Suppressor macrophage treated with lipopolysaccharide for 1 hour (primary cell): ENCODE measurements around the gene ARHGAP6.

ENCODE experiments used
- DNase-seq, 3 donors: peaks; one replicate each; pipeline ENCODE4 v3.0.0-alpha.2; 2020 to 2022

Gene ARHGAP6

DNA sequence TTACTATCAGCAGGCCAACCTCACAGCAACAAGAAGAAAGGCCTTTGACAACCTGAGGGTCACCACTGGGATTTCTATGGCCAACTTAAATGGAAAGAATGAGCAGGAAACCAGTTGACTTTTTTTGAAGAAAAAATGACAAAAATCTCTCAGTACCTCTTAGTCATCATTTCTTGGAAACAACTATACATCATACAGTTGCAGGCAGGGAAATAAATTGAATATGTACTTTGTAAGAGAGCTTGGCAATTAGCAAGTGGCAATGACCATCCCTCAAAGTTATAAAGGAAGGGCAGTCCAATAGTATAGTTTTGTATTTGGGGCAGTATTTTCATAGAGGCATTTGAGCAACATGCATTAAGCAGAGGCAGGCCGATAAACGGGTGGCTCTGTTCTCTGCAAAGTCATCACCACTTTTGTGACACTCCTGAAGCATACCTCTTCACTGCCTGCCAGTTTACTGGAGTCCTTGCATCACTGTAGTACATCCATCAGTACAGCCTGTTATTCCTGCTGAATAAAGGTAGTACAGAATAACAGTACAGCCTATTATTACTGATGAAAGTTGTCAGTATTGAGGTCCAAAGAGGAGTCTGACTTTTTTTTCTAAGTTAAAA, 455.8 kb downstream of the ARHGAP6 start:
- DNase-seq = no peak

DNA sequence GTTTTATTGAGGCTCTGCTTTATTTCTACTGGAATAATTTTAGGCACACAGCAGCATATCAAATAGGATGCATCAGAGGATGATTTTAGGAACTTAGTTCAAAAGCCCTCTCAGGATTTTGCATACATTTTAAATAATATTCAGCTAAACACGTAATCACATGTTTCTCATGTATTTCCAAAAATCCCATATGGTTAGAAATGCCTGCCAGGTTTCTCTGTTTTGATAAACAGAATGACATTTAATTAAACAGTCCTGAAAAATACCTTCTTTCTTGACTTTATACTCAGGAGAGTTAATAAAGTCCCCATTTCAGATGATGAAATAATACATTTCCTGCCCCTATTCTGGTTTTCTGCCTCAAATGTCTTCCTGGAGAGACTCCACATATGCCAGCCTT, 459.0 kb downstream of the ARHGAP6 start:
- no peak for DNase-seq

DNA sequence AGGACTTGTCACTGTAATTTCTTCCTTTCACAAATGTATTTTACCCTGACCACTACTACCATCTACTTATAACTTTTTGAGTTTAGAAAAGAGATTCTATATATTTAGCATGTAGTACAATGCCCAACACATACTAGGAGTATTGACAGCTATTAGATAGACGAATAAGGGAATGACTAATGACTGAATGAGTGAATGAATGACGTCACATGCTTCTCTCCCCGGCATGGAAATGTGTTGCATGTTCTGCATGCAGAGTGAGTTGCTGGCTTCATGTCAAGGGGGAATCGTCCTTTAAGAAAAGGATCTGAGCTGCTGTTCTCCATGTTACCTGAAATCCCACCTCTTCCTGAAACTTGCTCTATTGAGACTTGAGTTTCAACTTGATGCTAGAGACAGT, 459.9 kb downstream of the ARHGAP6 start:
- DNase-seq = no peak

DNA sequence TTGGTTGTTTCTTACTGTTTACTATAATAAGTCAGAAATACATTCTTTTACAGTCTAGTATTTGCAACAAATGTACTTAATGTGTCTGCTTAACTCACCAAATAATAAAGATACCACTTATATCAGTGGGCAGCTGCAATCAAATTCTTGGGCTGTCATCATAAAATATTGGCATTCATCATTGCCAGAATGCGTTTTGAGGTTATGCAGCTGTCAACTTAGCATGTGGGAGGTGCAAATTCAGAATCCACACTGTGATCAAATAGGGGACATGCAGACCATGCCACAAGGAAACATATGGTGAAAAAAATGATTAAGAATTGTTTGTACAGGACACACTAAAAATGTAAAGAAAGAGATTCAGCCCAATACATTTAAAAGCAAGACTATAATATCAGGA, 468.0 kb downstream of the ARHGAP6 start:
- DNase-seq = no peak

DNA sequence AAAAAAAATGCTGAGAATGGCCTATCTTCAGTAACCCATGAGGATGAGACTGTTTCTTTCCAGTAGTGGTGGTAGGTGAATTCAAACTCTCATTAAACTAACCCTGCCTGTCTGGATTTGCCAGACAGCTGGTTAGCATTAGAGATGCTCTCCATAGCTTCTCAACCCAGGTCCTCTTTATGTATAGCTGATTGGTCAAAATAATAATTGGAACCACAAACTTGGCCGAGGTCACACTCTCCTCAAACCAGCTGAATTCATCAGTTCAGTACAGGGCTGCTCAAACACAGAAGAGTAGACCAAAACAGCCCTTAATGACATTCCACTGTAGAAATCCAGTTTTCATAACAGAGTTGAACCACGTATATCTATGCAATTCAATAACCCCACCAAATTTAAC, 469.2 kb downstream of the ARHGAP6 start:
- no peak for DNase-seq

DNA sequence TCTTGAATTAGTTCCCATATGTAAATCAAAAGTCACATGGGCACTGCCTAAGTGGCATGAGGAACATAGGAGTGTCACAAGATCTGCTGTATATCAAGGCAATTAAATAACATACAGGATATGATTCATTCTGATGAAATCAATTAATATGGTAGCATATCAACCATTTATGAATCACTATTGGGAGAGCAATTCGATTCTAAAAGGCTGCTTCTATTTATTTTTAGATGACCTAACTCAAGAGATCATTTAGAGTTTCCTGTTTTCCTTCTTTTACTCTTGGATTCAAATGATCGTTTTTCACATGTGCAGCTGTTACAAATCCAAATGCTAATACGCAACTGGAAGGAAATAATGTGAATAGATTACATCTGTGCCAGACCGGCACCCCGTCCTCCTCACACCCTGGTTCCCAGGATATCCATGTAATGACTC, 472.7 kb downstream of the ARHGAP6 start:
- peak; percentile 0 to 20 (median 9) for DNase-seq

DNA sequence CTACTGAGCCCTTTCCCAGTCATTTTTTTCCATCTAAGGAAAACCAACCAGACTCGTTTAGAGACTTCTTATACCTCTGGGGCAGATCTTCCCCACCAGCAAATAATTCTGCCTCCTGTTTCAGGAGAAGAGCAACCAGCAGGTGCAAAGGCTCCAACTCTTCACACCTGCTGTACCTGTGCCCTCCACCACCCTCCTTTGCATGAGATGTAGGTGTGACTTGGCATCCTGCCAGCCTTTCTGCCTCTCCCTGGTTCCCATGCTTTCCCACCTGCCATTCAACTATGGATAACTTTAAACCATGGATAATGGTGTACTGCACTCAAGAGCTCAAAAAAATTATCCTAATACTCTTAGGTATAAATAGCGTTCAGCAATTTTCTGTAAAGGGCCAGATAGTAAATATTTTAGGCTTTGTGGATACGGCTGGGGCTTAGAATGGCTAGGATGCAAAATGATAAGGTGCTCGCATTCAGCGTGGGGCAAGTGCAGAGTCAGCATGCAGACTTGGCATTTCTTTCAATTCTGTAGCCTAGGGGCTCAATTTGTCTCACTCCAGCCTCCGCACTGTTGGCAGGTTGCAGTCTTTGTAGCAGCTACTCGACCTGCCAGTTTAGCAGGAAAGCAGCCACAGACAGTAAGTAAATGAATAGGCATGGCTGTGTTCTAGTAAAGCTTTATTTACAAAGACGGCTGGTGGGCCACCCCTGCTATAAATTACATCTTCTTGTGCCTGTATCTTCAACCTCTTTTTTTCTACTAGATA, 474.8 kb downstream of the ARHGAP6 start:
- DNase-seq = no peak

DNA sequence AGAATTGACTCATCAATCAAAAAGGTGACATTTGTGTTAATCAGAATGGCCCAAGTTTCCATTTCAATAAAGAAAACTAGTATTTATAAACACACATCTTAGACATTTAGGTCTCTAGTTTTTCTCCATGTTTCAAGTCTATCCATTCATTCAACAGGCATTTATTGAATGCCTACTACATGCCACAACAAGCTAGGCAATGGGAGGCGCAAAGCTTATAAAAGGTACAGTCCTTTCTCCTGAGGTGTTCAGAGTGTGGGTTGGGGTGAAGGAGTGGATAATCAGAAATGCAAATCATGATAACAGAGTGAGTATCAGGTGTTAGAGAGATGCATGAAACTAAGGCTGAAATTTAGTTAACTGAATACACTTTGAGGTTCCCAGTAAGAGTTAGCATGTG, 476.6 kb downstream of the ARHGAP6 start:
- no peak for DNase-seq

DNA sequence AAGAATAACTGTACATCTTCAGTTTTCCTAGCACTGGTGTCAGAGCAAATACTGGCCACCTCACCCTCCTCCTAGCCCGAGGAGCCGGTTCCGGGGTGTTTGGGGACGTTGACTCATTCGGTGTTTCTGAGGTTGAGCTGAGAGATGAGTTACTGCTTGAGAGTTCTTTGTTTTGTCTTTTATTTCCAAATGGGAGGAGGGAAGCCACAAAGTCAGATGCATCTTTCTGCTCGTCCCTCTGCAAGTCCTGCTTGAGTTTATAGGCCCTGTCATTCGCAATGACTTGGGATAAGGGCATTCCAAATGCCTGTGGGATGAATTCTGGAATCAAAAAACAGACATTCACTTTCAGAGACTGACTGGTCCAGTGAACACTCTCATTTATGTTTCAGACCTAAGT, 477.1 kb downstream of the ARHGAP6 start:
- no peak for DNase-seq

DNA sequence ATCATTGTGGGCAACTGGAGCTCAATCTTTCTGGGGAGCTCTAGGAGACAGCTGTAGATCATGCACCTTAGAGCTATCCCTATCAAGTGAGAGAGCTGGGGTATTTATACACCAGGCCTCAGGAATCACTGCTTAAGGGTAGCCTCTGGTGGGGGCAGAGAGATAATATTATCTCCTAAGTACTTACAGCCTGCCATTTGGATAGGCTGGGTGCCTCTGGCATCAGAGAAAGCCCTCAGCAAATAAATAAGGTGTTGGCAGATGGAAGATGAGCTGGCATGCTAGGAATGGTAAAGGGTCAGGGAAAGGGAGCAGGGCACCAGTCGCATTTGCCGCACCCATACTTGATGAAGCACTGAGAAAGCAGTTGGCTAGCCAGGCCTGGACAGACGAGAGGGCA, 478.7 kb downstream of the ARHGAP6 start:
- no peak for DNase-seq

DNA sequence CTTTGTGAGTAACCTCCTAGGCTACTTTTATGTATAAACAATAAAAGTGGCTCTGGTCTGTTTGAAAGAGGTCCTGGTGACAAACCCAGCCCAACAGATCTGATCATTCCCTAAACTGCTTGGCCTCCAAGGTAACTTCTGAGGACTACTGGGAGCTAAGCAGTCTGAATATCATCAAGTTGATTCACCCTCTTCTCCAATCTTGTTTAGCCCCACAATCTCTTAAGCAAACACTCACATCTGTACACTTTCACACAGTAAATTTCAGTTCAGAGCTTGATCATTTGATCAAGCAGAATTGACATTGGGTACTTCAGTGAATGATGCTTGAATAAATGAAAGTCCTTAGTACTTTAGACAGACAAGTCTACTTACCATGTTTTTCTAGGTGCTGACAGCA, 479.9 kb downstream of the ARHGAP6 start:
- no peak for DNase-seq

DNA sequence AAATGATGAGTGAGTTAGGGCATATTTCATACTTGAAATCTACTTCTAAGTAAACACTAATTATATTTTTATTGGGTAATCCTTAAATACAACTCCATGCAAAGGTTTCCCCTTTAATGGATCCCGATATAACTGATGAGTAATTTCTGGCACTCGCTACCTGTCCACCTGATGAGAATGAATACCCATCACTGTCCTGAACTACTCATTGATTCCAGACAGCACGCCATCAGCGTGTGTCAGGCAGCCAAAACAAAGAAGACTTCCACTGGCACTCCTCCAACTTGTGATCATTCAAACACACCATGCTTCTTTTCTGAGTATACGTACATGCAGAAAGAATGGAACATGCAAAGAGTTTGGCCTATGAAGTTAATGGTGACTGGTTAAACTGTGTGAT, 485.1 kb downstream of the ARHGAP6 start:
- DNase-seq = no peak

DNA sequence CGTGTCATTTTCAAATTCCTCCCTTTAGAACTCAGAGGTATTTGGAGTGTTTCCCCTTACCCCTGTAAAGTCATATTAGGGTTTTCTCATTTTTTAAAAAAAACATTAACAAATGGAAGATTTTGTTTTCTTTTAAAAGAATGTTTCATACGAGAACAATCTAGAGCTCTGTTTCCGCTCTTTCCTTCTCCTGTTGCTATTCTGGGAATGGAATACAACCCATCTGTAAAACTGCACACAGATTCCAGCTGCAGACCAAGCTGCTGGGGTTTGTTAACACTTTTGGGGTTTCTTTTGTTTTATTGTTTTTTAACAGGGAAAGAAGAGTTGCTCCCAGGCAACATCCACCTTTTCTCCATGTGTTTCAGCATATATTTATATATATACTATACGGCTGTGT, 493.3 kb downstream of the ARHGAP6 start:
- no peak for DNase-seq

DNA sequence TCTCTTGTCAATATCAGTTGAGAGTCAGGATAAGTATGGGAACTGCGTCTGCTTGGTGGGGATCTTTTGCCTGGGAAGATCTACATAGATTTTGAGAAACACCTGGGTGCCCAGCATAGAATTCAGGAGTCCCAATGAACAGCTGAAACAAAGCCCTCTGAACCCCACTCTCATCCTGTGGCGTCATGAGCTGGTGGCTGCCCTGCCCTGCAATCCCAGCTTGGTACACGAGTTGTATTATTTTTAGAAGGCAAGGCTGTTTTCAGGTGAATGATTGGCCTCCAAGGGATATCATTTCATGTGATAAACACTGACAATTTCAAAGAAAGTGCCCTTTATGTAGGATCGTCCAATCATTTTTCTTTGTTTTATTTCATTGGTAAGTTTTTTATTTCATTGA, 493.8 kb downstream of the ARHGAP6 start:
- DNase-seq = no peak

DNA sequence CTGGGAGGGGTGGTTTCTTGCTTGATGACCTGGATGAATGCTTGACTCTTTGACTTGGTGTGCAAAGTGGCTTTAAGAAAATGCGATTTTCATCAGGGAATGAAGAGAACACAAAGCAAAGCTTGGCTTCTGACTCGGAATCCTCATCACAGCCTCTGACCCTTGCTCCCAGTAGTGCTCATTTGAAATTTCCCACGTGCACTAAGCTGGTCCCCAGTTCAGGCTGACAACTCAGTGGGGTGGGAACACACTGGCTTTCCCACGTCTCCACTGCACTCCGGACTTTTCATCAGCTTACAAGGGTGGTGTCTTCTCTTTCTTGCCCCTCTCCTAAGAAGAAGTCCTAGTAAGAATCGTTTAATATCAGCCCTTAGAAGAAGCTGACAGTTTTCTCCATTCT, 501.3 kb downstream of the ARHGAP6 start:
- no peak for DNase-seq

DNA sequence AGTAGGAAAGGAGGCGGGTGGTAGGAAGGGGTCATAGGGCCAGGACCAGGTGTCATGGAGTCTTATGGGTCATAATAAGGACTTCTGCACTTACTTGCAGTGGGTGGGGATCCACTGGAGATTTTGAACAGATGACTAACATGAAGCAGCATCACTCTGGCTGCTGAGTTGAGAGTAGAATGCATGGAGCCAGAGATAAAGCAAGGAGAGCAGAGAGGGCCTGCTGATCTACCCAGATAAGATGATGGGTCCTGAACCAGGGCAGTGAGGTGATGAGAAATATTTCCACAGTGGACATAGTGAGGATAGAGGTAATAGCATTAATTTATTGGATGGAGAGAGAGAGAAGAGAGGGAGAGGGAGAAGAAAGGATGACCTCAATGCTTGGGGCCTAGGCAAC, 506.6 kb downstream of the ARHGAP6 start:
- DNase-seq = no peak

DNA sequence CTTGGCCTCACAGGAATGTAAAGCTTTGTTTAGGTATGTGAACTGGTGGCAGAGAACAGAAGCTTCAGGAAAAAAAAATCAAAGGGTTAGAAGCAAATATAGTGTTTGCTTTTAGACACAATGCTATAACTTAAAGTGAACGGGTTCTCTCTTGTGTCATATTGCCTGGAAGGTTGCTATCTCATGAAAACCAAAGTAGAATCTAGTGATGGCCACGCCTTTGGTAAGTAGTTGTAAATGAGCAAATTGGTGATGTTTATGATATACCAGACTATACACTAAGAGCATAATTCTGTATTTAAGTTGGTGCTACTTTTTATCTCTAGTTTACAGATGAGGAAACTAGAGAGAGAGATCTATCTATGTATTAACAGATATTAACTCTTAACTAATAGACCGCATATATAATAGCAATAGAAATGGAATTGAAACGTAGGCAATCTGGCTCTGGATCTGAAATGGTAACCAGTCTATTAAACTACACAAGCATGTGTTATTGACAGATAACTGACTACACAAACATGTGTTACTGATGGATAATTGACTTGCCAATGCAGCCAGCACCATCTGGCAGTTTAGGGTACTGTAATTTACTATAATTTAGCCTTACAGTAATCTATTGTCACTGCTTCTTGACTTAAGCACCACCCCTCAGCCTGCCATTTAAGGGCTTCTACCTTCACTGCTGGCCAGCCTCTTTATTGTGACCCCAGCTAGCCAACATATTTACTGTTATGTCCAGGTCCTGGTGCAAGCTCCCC, 513.7 kb downstream of the ARHGAP6 start:
- DNase-seq = no peak

DNA sequence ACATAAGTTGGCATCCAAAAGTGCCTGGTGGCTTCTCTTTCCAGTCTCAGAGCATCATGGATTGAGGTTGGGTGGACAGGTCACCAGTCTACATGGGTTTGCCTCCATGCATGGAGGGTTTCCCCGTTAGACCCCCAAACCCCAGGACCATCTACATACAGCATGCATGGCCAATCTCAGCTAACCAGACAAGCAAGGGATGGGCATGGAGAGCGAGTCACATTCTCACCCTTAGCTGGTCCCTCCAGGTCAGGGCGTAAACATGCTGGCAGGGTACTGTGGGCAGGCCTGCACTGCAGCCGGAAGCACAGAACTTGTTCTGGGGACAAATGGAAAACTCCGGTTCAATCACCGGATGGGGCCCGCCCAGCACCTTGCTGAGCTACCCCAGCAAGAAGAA, 517.3 kb downstream of the ARHGAP6 start:
- DNase-seq = no peak

DNA sequence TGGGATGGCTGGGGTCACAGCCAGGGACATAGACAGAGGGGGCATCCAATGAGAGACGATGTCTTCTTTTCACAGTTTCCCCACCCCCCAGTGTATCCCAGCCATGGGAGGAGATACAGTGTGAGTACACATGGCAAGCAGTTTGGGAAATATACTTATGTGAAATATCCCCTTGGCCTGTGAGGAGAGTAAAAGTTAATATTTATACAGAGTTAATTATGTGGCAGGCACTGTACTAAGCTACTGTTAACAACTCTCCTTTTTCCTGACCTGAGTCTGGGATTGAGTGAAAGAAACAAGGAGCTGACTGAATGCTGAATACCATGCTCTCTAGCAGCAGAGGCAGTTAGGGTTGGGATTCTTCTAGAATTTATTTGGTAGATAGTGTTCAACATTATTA, 519.3 kb downstream of the ARHGAP6 start:
- no peak for DNase-seq

DNA sequence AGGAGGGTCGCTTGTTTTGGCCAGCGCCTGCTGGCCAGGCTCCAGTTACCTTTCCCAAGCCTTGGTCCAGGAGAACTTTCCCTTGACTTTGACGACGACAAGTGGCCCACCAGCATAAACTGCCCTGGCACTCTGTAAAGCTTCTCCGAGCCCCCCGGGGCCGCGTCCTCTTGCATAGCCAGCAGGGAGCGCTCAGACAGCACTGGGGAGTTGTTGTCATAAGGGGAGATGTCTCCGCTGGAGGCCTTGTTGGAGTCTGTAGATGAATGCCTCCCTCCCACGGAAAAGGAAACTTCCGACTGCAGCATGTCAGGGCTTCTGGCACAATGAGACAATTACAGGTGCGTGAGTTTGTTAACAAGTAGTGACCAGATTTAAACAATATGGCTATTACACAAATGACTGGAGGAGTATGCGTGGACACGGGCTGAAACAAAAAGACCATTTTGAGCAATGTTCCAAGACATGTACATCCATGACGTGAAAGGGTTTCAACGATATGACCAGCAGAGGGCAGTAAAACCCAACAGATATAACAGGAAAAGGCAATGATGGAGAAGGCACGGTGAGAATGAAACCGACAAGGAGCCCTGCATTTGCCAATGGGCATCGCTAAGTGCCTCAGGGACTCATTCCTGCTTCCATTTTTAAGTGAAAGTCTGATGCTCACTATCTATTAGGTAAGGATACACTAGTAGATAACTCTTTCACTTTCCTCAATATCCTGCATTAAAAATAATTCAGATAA, 521.6 kb downstream of the ARHGAP6 start:
- peak; percentile 79 to 87 (median 83) for DNase-seq

DNA sequence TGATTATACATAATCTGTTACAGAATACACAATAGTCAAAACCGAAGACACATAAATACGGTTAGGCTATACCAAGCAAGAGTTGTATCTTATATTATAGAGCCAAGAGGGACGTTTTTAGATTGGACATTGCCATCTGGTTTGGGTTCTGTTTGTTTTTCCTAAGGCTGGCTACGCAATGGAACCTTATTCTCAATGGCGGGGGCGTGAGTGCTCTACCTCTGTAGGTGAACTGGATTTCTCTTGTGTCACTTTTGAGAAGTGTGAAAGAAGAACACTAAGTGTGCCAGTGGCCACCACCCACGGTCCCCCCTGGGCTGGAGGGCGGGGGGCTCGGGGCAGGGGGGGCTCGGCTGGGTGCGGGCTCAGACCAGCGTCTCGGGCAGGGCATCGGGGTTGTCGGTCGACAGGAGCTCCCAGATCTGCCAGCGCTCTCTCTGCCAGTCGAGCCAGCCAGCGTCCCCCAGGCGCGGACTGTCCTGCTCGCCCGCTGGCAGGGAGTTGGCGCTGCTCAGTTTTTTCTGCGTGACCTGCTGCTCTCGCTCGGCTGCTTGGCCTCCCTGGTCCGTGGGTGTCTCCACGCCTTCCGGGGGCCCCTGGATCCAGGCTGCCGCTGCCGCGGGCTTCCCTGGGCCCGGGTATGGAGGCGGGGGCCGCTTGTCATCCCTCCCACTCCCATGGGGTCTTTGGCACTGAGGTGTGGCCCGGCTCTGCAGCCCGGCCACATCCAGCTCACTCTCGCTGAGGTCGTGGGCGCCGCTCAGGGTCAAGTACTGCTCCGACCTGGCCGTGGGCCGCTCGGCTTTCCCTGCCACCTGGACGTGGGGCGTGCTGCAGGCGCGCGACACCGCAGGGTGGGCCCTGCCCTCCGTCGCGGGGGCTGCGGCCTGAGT, 527.0 kb downstream of the ARHGAP6 start:
- no peak for DNase-seq

DNA sequence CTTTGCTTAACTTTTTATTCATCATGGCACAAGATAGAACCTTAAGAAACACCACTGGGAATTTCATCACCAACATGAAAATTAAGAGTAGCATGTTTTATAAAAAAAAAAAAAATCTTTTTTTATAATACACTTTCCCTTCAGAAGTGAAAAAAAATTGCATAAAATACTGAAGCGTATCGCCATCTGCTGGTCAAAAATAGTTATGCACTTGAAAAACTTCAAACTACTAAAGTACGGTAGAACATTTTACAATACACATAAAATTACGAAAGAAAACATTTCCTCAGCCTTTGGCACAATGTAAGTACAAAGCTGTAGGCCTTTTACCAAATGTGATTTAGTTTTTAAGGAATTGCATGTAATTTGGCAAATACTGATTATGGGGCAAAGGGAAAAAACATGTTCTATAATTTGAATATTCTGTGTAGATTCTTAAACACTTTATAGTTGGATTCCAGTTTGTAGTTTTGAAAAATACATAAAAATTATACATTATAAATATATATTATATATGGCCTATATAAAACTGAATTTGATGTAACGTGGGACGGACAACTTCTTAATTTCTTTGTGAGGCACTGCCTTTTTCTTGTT, 528.1 kb downstream of the ARHGAP6 start:
- peak; percentile 42 to 67 (median 66) for DNase-seq
